Myocyte (in vitro differentiated cells): ENCODE data around the gene NPHP4. TPM values are rescaled to one million over a fixed set of nuclear protein-coding genes. Genes with fewer than 3 reads are reported as not detected.
"Not testable (repeated sequence)": the region's sequence is repeated elsewhere in the genome, so short reads cannot be mapped to it uniquely, and the experiment has no call there.

ENCODE experiments used
- DNase-seq: peaks from one replicate; pipeline ENCODE4 v3.0.0-alpha.2; 2012; ENCODE audit warnings: low read depth
- total RNA-seq: library from RNA; depleted of rRNA; stranded (reverse); fragments of >200 nt; gene quantifications from 2 replicates; pipeline ENCODE4 v1.2.3, GENCODE V29; 2014

The NPHP4 gene
- total RNA-seq, 1 donor from 2014 or later: 2.9 TPM

- DNase-seq: no peak
Observed at GRCh38 chr1:5861871-5862825, 130.1 kb downstream of the NPHP4 start.

GRCh38 chr1:5860277-5860676 is 131.9 kb downstream of the NPHP4 start:
- no peak for DNase-seq

GRCh38 chr1:5859766-5860165 is 132.5 kb downstream of the NPHP4 start:
- DNase-seq: no peak

- DNase-seq: no peak
Observed at GRCh38 chr1:5858844-5859407, 133.3 kb downstream of the NPHP4 start.

GRCh38 chr1:5858246-5858645 is 134.0 kb downstream of the NPHP4 start:
- no peak for DNase-seq

- DNase-seq: no peak
Observed at GRCh38 chr1:5857508-5858090, 134.6 kb downstream of the NPHP4 start.

GRCh38 chr1:5857011-5857410 is 135.2 kb downstream of the NPHP4 start:
- DNase-seq: no peak

GRCh38 chr1:5856246-5856815 is 135.9 kb downstream of the NPHP4 start:
- no peak for DNase-seq

- DNase-seq: no peak
Observed at GRCh38 chr1:5855196-5855897, 136.9 kb downstream of the NPHP4 start.

- DNase-seq: no peak
Observed at GRCh38 chr1:5854754-5855153, 137.5 kb downstream of the NPHP4 start.

GRCh38 chr1:5853858-5854257 is 138.4 kb downstream of the NPHP4 start:
- not testable (repeated sequence) for DNase-seq

- no peak for DNase-seq
Observed at GRCh38 chr1:5850503-5850902, 141.7 kb downstream of the NPHP4 start.

- DNase-seq: no peak
Observed at GRCh38 chr1:5849550-5849949, 142.7 kb downstream of the NPHP4 start.

- DNase-seq: no peak
Observed at GRCh38 chr1:5847013-5847659, 145.1 kb downstream of the NPHP4 start.

GRCh38 chr1:5845376-5845775 is 146.8 kb downstream of the NPHP4 start:
- DNase-seq: no peak

- no peak for DNase-seq
Observed at GRCh38 chr1:5844442-5844841, 147.8 kb downstream of the NPHP4 start.

GRCh38 chr1:5843521-5844096 is 148.6 kb downstream of the NPHP4 start:
- no peak for DNase-seq

GRCh38 chr1:5842679-5843078 is 149.5 kb downstream of the NPHP4 start:
- no peak for DNase-seq

- DNase-seq: no peak
Observed at GRCh38 chr1:5840551-5841001, 151.6 kb downstream of the NPHP4 start.

- no peak for DNase-seq
Observed at GRCh38 chr1:5839881-5840550, 152.2 kb downstream of the NPHP4 start.
